Left ventricle myocardium inferior (tissue), 1 donor: Measurements from ENCODE around the gene NAXD. TPM values are rescaled to one million over a fixed set of nuclear protein-coding genes. Genes with fewer than 3 reads are reported as not detected.
"Not testable (repeated sequence)": the region's sequence is repeated elsewhere in the genome, so short reads cannot be mapped to it uniquely, and the experiment has no call there.

Experiments used
- DNase-seq: peaks from one replicate; pipeline ENCODE4 v3.0.0-alpha.2; 2020
- H3K27ac ChIP-seq: fragments of 200-600 bp; replicated peaks from 2 replicates; pipeline ENCODE4 v1.8.0; 2021
- H3K27me3 ChIP-seq: fragments of 200-600 bp; 2 replicates; pipeline ENCODE4 v1.8.0; 2021; ENCODE audit warnings: low read depth
- H3K36me3 ChIP-seq: fragments of 200-600 bp; 2 replicates; pipeline ENCODE4 v1.8.0; 2021
- H3K4me1 ChIP-seq: fragments of 200-600 bp; 2 replicates; pipeline ENCODE4 v1.8.0; 2021
- H3K4me3 ChIP-seq: fragments of 200-600 bp; 2 replicates; pipeline ENCODE4 v1.8.0; 2021; ENCODE audit warnings: mild to moderate bottlenecking, moderate library complexity
- H3K9me3 ChIP-seq: fragments of 200-600 bp; replicated peaks from 2 replicates; pipeline ENCODE4 v1.8.0; 2021
- intact Hi-C: fragments of 100-400 bp; cut with micrococcal nuclease; formaldehyde crosslinking; loops from one replicate; pipeline ENCODE4 v1.11.0; 2022
- long read RNA-seq: library from polyadenylated mRNA; unstranded; transcript quantifications from one replicate; pipeline ENCODE4 v2.0.0, GENCODE V29; 2021
- total RNA-seq: library from RNA; stranded (reverse); fragmentation: NEBNext Ultra II Directional; extraction: Animal tissue kit (Norgen Biotek cat#: 25700); gene quantifications from one replicate; pipeline ENCODE4 v1.2.1, GENCODE V29; 2021
- TF ChIP-seq, protein P1 (sequence below): fragments of 200-600 bp; IDR thresholded peaks from 2 replicates; pipeline ENCODE4 v1.8.0; 2021; ENCODE audit warnings: antibody characterized with exemption, mild to moderate bottlenecking, borderline replicate concordance
- donor health status: DM: no; HTN: yes; CAD: no; lungs with severe emphysema.

NAXD gene
- 28.0 TPM for total RNA-seq
- long read RNA-seq, partial matches to known transcripts = 12 of 102 reads
- long read RNA-seq, other reads (novel, unspliced or antisense) = 88 of 102 reads

DNA sequence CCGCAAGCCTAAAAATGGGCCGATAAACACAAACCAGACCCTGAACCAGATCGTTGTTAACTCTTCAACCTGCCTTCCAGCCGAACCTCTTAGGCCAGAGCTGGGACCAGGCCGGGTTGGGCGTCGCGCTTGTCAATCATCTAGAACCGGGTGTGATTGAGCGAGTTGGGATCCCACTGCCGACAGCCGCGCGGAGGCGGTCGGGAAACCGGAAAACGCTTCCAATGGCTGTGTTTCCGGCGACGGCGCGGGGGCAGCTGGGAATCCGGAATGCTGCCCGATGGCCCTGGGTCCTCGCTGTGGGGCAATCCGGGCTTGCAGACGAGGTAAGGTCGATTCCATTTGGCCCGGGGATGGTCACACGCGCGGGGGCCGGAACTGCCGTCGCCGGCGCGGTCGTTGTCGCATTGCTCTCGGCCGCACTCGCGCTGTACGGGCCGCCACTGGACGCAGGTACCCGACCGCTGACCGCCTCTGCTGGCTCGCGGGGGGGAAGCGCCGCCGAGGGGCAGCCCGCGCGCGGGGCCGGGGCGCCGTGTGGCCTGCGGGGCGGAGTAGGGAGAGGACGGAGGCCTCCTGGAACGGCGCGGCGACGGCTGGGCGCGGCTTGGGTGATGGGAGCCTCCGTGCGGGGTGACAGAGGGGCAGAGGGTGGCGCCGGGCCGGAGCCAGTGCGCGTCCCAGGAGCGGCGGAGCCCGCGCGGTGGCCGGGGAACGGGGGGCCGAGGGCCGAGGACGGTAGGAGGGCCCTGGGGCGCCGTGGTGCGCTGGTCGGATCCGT, at the start of gene NAXD:
TSS of gene NAXD (plus strand) at position 224 of the 781 bp plus-strand sequence. CDS start at position 281, 57 bp downstream.
- intact Hi-C loops = no loop called here
- peaks cover 52% of the 10 kb centered on the region for H3K4me1 ChIP-seq
- TF ChIP-seq, protein P1, sequence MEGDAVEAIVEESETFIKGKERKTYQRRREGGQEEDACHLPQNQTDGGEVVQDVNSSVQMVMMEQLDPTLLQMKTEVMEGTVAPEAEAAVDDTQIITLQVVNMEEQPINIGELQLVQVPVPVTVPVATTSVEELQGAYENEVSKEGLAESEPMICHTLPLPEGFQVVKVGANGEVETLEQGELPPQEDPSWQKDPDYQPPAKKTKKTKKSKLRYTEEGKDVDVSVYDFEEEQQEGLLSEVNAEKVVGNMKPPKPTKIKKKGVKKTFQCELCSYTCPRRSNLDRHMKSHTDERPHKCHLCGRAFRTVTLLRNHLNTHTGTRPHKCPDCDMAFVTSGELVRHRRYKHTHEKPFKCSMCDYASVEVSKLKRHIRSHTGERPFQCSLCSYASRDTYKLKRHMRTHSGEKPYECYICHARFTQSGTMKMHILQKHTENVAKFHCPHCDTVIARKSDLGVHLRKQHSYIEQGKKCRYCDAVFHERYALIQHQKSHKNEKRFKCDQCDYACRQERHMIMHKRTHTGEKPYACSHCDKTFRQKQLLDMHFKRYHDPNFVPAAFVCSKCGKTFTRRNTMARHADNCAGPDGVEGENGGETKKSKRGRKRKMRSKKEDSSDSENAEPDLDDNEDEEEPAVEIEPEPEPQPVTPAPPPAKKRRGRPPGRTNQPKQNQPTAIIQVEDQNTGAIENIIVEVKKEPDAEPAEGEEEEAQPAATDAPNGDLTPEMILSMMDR = no peak

DNA sequence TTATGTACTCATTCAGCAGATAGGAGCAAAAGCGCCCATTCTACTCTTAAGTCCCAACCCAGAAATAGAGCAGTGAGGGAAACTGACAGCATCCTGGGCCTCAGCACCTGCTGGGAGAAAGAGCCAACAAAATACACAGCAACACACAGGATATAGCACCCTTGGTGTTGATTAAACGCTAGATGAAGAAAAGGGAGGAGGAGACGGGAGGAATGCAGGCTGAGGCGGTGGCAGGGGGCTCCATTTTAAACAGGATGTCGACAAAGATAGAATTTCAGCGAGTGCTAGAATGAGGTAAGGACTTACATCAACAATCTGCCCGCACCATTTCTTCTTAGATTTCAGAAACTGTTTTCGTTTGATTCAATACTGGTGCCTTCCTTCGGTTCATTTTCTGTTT, 49.2 kb upstream of the NAXD start:
- no peaks in the 10 kb centered on the region for H3K9me3 ChIP-seq
- H3K36me3 ChIP-seq = no peaks in the 10 kb centered on the region
- no peaks in the 10 kb centered on the region for H3K27me3 ChIP-seq
- no peak for DNase-seq
- TF ChIP-seq, protein P1 = no peak
- peaks cover 23% of the 10 kb centered on the region for H3K4me1 ChIP-seq
- H3K27ac ChIP-seq = no peak overlapping the region
- intact Hi-C loops = no loop called here
- H3K4me3 ChIP-seq = no peak overlapping the region

More for the DNA sequence above, at the start of gene NAXD:
- Histone ChIP-seq H3K4me3 (peak within 1 kb of the TSS; percentile 97), H3K9me3 (no peaks in the 10 kb centered on the region), H3K27ac (peak within 1 kb of the TSS; percentile 97), H3K27me3 (peaks cover under 1% of the 10 kb centered on the region), H3K36me3 (no peaks in the 10 kb centered on the region)
- DNase-seq = peak; percentile 95

- H3K27me3 ChIP-seq = peaks cover 21% of the 10 kb centered on the region
- TF ChIP-seq, protein P1 = no peak
- no peak overlapping the region for H3K27ac ChIP-seq
- DNase-seq = no peak
- no peak overlapping the region for H3K4me3 ChIP-seq
- peaks cover under 1% of the 10 kb centered on the region for H3K4me1 ChIP-seq
- intact Hi-C loops = no loop called here
- no peaks in the 10 kb centered on the region for H3K9me3 ChIP-seq
- H3K36me3 ChIP-seq = no peaks in the 10 kb centered on the region
These were observed 46.7 kb upstream of the NAXD start for GRCh38 chr13:110568612-110569011.

DNA sequence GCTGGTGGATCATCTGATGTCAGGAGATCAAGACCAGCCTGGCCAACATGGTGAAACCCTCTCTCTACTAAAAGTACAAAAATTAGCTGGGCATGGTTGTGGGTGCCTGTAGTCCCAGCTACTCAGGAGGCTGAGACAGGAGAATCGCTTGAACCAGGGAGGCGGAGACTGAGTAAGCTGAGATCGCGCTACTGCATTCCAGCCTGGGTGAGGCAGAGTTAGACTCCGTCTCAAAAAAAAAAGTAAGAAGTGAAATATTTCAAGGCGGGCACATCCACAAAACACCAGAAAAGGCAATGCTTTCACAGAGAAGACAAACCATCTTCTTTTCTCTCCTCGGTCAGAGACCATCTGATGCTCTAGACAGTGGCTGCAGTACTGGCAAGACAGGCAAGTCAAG, 45.4 kb upstream of the NAXD start:
- H3K27me3 ChIP-seq = peaks cover 23% of the 10 kb centered on the region
- H3K4me1 ChIP-seq, H3K4me3 ChIP-seq, H3K9me3 ChIP-seq, intact Hi-C loops, H3K36me3 ChIP-seq, DNase-seq, H3K27ac ChIP-seq: not testable (repeated sequence)

GRCh38 chr13:110570886-110571285, 44.5 kb upstream of the NAXD start:
- Histone ChIP-seq H3K9me3 (no peaks in the 10 kb centered on the region), H3K27me3 (peaks cover 32% of the 10 kb centered on the region), H3K27ac (no peak overlapping the region), H3K4me1 (no peaks in the 10 kb centered on the region), H3K4me3 (no peak overlapping the region), H3K36me3 (no peaks in the 10 kb centered on the region)
- no peak for DNase-seq
- TF ChIP-seq, protein P1 = no peak
- intact Hi-C loops = no loop called here
